IMR-90 (cell line): ENCODE results near the gene ANKRD33B.

Experiments
- BHLHE40 ChIP-seq: fragments of 150-350 bp; IDR thresholded peaks from 2 replicates; pipeline ENCODE4 v1.6.1; 2016; ENCODE audit warnings: mild to moderate bottlenecking, low read depth, low read length
- MAFK ChIP-seq: IDR thresholded peaks from 2 replicates; pipeline ENCODE4 v1.6.1; 2012; ENCODE audit warnings: low read depth, low read length, improper control_type of control experiment
- MXI1 ChIP-seq: IDR thresholded peaks from 2 replicates; pipeline ENCODE4 v1.6.1; 2012; ENCODE audit warnings: low read depth, mild to moderate bottlenecking, low read length, moderate library complexity, borderline replicate concordance
- POLR2A ChIP-seq: IDR thresholded peaks from 2 replicates; pipeline ENCODE4 v1.6.1; 2012; ENCODE audit warnings: mild to moderate bottlenecking, low read depth, low read length
- TF ChIP-seq, protein P1 (sequence below): fragments of 150-350 bp; IDR thresholded peaks from 2 replicates; pipeline ENCODE4 v1.6.1; 2017; ENCODE audit warnings: mild to moderate bottlenecking, antibody characterized with exemption, low read length, low read depth
- TF ChIP-seq, protein P2 (sequence below): conservative IDR thresholded peaks from 2 replicates; pipeline ENCODE4 v1.5.1; 2012; ENCODE audit warnings: mild to moderate bottlenecking, low read depth, low read length, improper control_type of control experiment

DNA sequence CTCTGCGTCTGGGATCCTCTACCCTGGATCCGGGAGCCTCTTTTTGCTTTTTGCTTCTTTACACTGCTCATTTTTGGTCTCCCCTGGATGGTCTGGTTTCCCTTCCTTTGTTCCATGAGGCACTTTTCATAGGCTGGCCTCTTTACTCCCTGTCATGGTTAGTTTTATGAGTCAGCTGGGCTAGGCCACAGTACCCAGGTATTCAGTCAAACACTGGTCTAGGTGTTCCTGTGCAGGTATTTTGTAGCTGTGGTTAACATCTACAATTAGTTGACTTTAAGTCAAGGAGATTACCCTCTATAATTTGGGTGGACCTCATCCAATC is 17.5 kb downstream of the ANKRD33B start:
- TF ChIP-seq, protein P1, sequence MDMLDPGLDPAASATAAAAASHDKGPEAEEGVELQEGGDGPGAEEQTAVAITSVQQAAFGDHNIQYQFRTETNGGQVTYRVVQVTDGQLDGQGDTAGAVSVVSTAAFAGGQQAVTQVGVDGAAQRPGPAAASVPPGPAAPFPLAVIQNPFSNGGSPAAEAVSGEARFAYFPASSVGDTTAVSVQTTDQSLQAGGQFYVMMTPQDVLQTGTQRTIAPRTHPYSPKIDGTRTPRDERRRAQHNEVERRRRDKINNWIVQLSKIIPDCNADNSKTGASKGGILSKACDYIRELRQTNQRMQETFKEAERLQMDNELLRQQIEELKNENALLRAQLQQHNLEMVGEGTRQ = no peak
- TF ChIP-seq, protein P2, sequence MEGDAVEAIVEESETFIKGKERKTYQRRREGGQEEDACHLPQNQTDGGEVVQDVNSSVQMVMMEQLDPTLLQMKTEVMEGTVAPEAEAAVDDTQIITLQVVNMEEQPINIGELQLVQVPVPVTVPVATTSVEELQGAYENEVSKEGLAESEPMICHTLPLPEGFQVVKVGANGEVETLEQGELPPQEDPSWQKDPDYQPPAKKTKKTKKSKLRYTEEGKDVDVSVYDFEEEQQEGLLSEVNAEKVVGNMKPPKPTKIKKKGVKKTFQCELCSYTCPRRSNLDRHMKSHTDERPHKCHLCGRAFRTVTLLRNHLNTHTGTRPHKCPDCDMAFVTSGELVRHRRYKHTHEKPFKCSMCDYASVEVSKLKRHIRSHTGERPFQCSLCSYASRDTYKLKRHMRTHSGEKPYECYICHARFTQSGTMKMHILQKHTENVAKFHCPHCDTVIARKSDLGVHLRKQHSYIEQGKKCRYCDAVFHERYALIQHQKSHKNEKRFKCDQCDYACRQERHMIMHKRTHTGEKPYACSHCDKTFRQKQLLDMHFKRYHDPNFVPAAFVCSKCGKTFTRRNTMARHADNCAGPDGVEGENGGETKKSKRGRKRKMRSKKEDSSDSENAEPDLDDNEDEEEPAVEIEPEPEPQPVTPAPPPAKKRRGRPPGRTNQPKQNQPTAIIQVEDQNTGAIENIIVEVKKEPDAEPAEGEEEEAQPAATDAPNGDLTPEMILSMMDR = no peak
- TF ChIP-seq BHLHE40 (no peak), POLR2A (no peak), MAFK (no peak), MXI1 (no peak)
